WERI-Rb-1 (cell line): ENCODE data around the gene ATF3.

Experiments used
- DNase-seq: peaks from one replicate; pipeline ENCODE4 v3.0.0-alpha.2; 2020
- H3K27ac ChIP-seq: fragments of 250-450 bp; sonication (Bioruptor Pico); 2 replicates; pipeline ENCODE4 v1.5.1; 2020; ENCODE audit warnings: mild to moderate bottlenecking, moderate library complexity
- H3K27me3 ChIP-seq: fragments of 250-450 bp; sonication (Bioruptor Pico); 2 replicates; pipeline ENCODE4 v1.5.1; 2021; ENCODE audit warnings: mild to moderate bottlenecking, low read depth, moderate library complexity; ENCODE audit not compliant: insufficient read depth, severe bottlenecking
- H3K36me3 ChIP-seq: fragments of 250-450 bp; sonication (Bioruptor Pico); 2 replicates; pipeline ENCODE4 v1.5.1; 2020; ENCODE audit warnings: mild to moderate bottlenecking, moderate library complexity
- H3K4me3 ChIP-seq: 2 replicates; pipeline ENCODE4 v1.5.1; 2011; ENCODE audit warnings: low read depth, mild to moderate bottlenecking, control low read depth, low read length
- H3K9me3 ChIP-seq: fragments of 250-450 bp; sonication (Bioruptor Pico); 2 replicates; pipeline ENCODE4 v1.5.1; 2021; ENCODE audit warnings: mild to moderate bottlenecking, moderate library complexity; ENCODE audit not compliant: severe bottlenecking
- CTCF ChIP-seq: IDR thresholded peaks from 2 replicates; pipeline ENCODE4 v1.5.1; 2011; ENCODE audit warnings: low read depth, mild to moderate bottlenecking, control low read depth, inconsistent platforms, low read length

The ATF3 gene

GRCh38 chr1:212664409-212665199 is 56.0 kb downstream of the ATF3 start:
- Histone ChIP-seq H3K36me3 (no peaks in the 10 kb centered on the region), H3K4me3 (no peak overlapping the region), H3K9me3 (no peaks in the 10 kb centered on the region), H3K27me3 (no peaks in the 10 kb centered on the region), H3K27ac (no peak overlapping the region)
- DNase-seq: no peak
- no peak for TF ChIP-seq CTCF

GRCh38 chr1:212665241-212666115 is 56.9 kb downstream of the ATF3 start:
- Histone ChIP-seq H3K4me3 (peak overlapping the region; percentile 81), H3K27ac (peak overlapping the region; percentile 59), H3K36me3 (no peaks in the 10 kb centered on the region), H3K9me3 (no peaks in the 10 kb centered on the region), H3K27me3 (no peaks in the 10 kb centered on the region)
- DNase-seq: peak; percentile 83
- TF ChIP-seq CTCF: peak; percentile 97

GRCh38 chr1:212666116-212666775 is 57.7 kb downstream of the ATF3 start:
- H3K27ac ChIP-seq: no peak overlapping the region
- H3K4me3 ChIP-seq: no peak overlapping the region
- DNase-seq: no peak
- no peaks in the 10 kb centered on the region for H3K9me3 ChIP-seq
- TF ChIP-seq CTCF: no peak
- no peaks in the 10 kb centered on the region for H3K36me3 ChIP-seq
- no peaks in the 10 kb centered on the region for H3K27me3 ChIP-seq

- Histone ChIP-seq H3K9me3 (no peaks in the 10 kb centered on the region), H3K36me3 (no peaks in the 10 kb centered on the region), H3K27ac (0 out of 2 replicates have a peak overlapping the region, but pooled peaks have one; percentile 13), H3K27me3 (no peaks in the 10 kb centered on the region), H3K4me3 (no peak overlapping the region)
- peak; percentile 58 for DNase-seq
- no peak for TF ChIP-seq CTCF
Measured at GRCh38 chr1:212667223-212668139, 58.9 kb downstream of the ATF3 start.

GRCh38 chr1:212668477-212668876 is 59.9 kb downstream of the ATF3 start:
- no peak for TF ChIP-seq CTCF
- Histone ChIP-seq H3K4me3 (no peak overlapping the region), H3K27ac (no peak overlapping the region), H3K27me3 (no peaks in the 10 kb centered on the region), H3K36me3 (no peaks in the 10 kb centered on the region), H3K9me3 (no peaks in the 10 kb centered on the region)
- DNase-seq: no peak
